Astrocyte (in vitro differentiated cells and primary cell): Measurements from ENCODE around the gene LSM5.

Source experiments
- EZH2 ChIP-seq: IDR thresholded peaks from 2 replicates; pipeline ENCODE4 v1.6.1; 2012; ENCODE audit warnings: mild to moderate bottlenecking, low read length, inconsistent platforms; ENCODE audit not compliant: insufficient read depth
- TF ChIP-seq, protein P1 (sequence below): IDR thresholded peaks from 2 replicates; pipeline ENCODE4 v1.5.1; 2011; ENCODE audit warnings: low read depth, mild to moderate bottlenecking, inconsistent platforms, low read length, moderate library complexity; ENCODE audit not compliant: insufficient read depth

DNA sequence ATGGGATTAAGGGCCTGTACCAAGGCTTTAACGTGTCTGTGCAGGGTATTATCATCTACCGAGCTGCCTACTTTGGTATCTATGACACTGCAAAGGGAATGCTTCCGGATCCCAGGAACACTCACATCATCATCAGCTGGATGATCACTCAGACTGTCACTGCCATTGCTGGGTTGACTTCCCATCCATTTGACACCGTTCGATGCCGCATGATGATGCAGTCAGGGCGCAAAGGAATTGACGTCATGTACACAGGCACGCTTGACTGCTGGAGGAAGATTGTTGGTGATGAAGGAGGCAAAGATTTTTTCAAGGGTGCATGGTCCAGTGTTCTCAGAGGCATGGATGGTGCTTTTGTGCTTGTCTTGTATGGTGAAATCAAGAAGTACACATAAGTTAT is 18.2 kb downstream of the LSM5 start:
- TF ChIP-seq EZH2, result no peak
- TF ChIP-seq, protein P1, sequence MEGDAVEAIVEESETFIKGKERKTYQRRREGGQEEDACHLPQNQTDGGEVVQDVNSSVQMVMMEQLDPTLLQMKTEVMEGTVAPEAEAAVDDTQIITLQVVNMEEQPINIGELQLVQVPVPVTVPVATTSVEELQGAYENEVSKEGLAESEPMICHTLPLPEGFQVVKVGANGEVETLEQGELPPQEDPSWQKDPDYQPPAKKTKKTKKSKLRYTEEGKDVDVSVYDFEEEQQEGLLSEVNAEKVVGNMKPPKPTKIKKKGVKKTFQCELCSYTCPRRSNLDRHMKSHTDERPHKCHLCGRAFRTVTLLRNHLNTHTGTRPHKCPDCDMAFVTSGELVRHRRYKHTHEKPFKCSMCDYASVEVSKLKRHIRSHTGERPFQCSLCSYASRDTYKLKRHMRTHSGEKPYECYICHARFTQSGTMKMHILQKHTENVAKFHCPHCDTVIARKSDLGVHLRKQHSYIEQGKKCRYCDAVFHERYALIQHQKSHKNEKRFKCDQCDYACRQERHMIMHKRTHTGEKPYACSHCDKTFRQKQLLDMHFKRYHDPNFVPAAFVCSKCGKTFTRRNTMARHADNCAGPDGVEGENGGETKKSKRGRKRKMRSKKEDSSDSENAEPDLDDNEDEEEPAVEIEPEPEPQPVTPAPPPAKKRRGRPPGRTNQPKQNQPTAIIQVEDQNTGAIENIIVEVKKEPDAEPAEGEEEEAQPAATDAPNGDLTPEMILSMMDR, result no peak
